DMS 273 (cell line): Measurements from ENCODE around the gene SRRM3.
A peak's percentile ranks its signal among the peaks of the same experiment; 100 is the strongest.
"Not testable (repeated sequence)": the region's sequence is repeated elsewhere in the genome, so short reads cannot be mapped to it uniquely, and the experiment has no call there.

ENCODE experiments used
- DNase-seq: peaks from one replicate; lab custom pipeline; 2025; ENCODE audit not compliant: unreplicated experiment; lab: John Stamatoyannopoulos, UW

Gene SRRM3

DNA sequence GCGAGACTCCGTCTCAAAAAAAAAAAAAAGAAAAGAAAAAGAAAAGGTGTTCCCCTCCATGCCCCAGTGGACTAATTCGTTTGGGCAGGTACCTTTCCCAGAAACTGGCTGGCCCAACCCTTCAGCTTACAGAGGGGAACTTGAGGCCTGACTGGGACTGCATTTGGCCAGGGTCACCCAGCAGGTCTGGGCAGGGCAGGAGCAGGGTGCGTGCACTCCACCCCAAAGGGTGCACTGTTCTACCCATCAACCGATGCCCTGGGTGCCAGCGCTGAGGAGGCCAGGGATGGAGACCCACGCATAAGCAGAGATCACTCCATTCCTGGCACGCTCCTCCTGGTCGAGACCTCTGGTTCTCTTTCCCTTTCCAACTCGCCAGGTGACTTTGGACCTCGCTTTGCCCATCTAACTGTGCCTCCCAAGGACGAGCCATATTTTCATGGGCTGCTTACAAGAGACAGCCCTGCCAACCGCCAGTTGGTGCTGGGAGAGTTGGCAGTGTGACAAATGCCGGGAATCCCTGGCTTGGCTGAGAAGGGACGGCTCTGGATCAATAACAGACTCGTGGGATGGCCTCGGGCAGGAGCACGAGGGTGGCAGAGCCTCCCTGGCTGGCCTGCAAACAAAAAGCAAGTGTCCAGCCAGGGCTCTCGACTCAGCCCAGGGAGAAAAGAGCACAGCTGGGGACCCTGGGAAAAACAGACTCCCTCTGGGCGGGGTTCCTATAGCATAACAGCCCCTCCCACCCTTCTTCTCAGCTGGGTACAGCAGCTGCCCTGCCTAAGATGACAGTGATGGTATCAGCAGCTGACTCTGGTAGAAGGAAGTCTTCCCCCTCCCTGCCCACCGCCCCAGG lies 108.6 kb downstream of the SRRM3 start:
- peak; percentile 97 for DNase-seq

GRCh38 chr7:76311838-76312237 lies 110.1 kb downstream of the SRRM3 start:
- DNase-seq: not testable (repeated sequence)

DNA sequence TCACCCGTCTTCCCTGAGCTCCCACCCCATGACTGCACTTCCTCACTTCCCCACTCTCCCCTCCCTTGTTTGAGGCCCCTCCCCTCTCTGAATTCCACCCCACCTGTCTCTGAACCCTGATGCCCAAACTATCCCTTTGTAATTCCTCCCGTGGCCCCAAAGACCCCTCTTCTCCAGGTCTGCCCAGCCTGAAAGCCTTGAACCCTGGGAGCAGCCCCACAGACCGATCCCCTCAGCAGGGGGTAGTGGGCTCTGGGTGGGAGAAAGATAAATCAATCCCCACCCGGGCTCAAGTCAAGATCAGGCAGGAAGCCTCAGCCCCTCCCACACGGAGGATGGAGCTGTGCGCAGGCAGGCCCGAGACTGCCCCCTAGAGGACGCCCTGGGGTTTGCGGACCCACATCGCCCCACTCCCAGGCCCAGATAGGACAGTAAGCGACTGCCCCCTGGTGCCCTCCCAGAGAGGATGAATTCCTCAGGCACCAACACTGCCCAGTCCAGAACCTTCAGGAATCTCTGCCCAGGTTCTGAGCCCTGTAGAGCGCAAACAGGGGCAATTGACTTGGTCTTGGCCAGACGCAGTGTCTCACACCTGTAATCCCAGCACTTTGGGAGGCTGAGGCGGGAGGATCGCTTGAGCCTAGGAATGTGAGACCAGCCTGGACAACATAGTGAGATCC lies 112.5 kb downstream of the SRRM3 start:
- peak; percentile 97 for DNase-seq

- DNase-seq: not testable (repeated sequence)
Measured at GRCh38 chr7:76314740-76315139, 113.0 kb downstream of the SRRM3 start.

- peak; percentile 47 for DNase-seq
Measured at GRCh38 chr7:76315364-76315763, 113.7 kb downstream of the SRRM3 start.

- no peak for DNase-seq
Measured at GRCh38 chr7:76316984-76317781, 115.5 kb downstream of the SRRM3 start.

GRCh38 chr7:76317782-76318487 lies 116.2 kb downstream of the SRRM3 start:
- DNase-seq: peak; percentile 100

GRCh38 chr7:76318488-76319353 lies 117.0 kb downstream of the SRRM3 start:
- peak; percentile 96 for DNase-seq

DNA sequence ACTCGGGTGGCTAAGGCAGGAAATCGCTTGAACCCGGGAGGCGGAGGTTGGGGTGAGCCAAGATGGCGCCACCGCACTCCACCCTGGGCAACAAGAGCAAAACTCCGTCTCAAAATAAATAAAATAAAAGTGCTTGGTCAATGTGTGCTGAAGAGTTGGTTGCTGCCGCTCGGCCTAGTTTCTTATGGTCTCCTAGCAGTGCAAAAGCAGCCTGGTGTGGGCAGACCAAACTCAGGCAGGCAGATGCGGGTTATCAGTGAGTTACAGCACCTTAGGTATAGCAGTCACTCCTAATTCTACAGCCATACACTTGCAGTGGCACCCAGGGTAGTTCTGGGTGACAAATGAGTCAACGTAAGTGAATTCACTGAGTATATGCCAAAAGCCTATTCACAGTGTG lies 123.4 kb downstream of the SRRM3 start:
- DNase-seq: no peak

DNA sequence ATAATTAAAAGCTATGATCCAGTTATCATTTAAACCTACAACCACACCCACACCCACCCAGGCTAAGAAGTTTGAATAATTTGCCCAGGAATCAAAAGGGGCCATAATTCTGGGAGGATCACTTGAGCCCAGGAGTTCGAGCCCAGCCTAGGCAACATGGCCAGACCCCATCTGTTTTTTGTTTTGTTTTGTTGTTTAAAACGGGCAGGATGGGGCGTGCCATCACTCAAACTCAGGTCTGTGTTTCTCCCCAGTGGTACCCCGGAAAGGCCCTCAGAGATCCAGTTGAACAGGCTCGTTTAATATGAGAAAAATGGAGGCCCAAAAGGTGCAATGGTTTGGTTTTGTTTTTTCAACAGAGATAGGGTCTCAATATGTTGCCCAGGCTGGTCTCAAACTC lies 124.1 kb downstream of the SRRM3 start:
- DNase-seq: no peak

GRCh38 chr7:76326646-76327233 lies 125.0 kb downstream of the SRRM3 start:
- DNase-seq: no peak

- no peak for DNase-seq
Measured at GRCh38 chr7:76327610-76328009, 125.9 kb downstream of the SRRM3 start.

DNA sequence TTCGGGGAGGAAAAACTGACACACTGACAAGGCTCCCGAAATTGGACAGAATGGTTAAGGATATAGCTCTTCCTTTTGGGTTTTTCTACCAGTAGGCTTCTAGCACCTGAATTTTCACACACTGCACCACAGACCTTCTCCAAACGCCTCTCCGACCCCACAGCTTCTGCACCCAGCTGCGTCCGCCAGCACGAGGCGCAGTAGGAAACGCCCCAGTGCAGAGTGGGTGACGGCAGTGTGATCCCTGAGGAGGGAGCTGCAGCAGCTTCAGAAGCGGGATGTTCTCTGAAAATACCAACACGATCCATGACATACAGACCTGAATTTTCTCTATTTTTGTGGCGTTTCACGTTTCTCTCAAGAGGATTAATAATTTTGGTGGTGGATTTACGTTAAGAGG lies 126.7 kb downstream of the SRRM3 start:
- DNase-seq: no peak

DNA sequence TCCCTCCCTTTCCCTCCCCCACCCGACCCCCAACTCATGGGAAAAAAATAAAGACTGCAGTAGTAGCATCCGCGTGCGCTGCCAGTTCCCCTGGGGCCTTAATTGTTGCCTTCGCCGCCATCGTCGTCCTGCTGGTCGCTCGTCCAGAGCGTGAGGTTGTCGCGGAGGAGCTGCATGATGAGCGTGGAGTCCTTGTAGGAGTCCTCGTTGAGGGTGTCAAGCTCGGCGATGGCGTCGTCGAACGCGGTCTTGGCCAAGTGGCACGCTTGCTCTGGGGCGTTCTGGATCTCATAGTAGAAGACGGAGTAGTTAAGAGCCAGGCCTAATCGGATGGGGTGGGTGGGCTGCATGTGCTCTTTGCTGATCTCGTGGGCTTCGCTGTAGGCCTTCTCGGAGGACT lies 127.8 kb downstream of the SRRM3 start:
- no peak for DNase-seq

DNA sequence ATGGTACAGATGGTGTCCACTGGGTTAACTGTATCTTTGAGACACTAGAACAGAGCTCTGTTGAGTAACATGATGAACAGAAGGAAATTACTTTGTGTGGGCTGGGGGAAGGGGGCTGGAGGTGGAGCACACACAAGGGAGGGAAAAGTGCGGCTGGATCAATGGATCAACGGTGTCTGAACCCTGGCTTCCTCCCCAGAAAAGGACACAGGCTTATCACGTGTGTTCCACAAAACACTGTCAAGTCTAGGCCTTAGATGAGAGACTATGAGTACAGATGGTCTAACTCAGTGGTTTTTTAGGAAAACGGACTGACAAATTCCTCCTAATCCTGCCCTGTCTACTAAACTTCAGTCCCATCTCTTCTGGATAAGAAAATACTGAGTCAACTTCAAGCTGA lies 128.6 kb downstream of the SRRM3 start:
- no peak for DNase-seq

DNA sequence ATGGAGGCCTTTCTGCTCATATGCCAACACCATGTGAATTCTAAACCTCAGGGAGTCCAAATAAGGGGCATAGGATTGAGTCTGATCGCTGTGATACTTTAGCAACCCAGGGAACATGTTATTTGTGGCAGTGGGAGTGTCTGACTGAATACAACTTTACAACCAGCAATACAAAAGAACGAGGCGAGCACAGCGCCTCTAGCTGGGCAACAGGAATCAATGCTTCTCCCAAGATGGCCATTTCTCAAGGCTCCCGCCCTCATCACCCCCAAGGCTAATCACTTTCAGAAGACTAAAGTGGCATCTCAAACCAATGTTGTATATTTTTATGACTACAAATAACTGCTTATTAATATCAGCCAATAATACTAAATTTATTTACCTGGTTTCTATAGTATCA lies 129.0 kb downstream of the SRRM3 start:
- no peak for DNase-seq

- no peak for DNase-seq
Measured at GRCh38 chr7:76332078-76332477, 130.4 kb downstream of the SRRM3 start.

DNA sequence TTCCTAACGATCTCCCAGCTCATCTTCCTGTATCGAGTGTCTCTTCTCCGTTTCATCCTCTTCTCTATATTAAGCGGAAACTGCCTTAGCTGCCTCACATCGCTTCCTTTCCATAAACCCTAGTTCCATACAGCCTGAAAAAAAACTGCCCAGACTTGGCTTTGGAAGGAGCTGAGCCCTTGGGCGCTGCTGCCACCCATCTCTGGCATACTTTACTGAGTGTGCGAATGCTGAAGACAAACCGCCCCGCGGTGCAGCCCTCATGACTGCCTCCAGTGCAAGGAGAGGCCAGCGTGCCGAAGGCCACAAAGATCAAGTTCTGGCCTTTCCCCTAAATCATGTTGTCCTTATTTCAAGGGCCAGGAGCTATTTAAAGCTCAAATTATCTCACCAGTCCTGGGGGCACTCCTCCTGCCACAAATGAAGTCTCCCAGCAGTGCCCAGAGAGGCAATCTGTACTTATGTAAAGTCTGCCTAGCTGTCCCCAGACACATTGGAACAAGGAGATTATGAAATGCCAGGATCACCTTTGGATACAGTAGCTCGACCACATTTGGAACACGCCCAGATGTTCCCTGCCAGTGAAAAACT lies 131.9 kb downstream of the SRRM3 start:
- DNase-seq: no peak

- no peak for DNase-seq
Measured at GRCh38 chr7:76334320-76334967, 132.7 kb downstream of the SRRM3 start.
